HG02973 (cell line): ENCODE data around the gene LRRC19.
A peak's percentile ranks its signal among the peaks of the same experiment; 100 is the strongest.

Experiments
- ATAC-seq: cut with Tn5 transposase; IDR thresholded peaks from one replicate; pipeline ENCODE4 v1.9.1; 2021; ENCODE audit warnings: moderate library complexity; ENCODE audit not compliant: unreplicated experiment

LRRC19 gene

DNA sequence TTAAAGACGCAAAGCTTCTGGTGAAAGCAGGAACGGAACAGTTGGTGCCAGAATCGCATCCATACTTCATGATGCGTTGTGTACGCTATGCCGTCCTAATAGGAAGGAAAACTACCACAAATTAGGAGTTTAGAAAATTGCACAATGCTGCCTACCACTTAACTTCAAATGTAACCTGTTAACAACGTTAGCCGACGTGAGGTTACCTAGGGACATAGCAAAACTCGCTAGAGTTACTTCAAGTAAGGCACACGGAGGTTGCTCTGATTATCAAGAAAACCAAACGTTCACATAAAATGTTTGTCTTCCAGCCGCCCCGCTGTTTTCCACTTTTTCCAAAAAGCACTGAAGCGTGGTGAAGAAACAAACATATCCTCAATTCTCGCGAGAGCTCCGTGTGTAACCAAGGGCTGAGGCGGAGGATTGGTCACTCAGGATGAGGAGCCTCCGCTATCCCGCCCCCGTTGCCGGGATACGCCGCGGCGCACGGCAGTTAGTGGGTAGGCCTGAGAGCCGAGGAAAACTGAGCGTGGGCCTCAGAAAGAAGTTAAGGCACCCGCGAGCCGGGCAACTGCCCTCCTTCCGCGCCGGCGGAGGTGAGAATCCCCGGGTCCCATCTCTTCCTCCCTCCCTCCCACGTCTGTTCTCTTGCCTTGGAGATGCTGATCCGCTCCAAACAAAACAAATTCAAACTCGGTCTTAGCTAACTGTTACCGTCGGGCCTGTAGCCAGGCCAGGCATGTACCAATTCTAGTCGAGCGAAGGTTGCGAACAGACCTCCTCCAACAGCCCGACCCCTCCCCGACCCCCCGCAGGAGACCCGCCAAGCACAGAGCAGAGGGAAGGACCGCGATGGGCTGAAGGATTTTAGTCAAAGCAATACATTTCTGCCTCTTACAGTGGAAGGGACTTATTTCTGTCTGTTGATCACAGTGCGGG is 49.3 kb downstream of the LRRC19 start, which contains the start of gene IFT74:
Gene IFT74 (plus strand): TSS at position 492 of the 939 bp plus-strand sequence. CDS start 5,556 bp downstream, outside the sequence.
- peak; percentile 95 for ATAC-seq

DNA sequence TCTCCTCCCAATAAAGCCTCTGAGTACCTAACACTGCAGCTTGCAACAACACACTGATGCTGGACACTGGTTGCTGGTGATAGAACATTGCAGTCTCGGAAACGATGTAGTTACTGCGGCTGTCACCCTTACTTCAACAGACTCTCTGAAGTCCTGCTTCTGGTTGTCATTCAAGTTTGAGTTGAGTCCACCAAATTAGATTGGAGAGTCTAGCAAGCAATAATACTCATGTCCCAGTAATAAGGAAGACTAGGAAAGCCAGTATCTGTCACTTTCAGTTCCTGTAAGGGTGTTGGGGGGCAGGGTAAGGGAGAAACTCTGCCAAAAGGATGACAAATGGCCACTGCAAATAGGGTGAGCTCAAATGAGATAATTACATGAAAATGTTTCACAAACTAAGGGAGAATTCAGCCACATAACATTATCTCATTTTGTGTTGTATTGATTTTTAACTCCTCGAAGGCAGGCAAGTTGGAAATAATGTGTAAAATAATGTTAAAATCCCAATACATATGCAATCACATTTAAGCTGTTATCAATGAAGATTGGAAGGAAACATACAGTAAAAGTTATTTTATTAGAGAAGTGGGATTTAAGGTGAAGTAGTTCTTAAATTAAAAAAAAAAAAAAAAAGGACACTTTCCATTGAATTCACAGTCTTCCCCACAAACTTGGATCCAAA is 50.1 kb downstream of the LRRC19 start:
- peak; percentile 28 for ATAC-seq

DNA sequence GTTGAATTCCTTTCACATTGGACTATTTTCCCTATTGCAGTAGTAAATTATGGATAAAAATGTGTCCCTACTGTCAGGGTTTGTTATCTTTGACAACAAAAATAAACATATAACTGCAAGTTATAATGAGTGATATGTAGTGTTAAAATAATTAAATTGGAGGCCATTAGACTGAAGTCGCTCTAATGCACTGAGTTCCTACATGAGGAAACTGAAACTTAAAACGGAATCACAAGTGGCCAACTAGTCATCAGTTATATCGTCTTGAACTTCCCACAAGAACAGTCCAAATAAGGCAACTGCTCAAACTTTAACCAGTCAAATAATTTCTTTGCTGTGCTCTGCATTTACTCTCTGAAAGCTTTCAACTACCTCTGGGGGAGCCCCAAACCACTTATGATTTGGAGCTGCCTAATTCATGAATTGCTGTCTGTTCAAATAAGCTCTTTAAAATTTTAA is 51.4 kb downstream of the LRRC19 start:
- no peak for ATAC-seq

DNA sequence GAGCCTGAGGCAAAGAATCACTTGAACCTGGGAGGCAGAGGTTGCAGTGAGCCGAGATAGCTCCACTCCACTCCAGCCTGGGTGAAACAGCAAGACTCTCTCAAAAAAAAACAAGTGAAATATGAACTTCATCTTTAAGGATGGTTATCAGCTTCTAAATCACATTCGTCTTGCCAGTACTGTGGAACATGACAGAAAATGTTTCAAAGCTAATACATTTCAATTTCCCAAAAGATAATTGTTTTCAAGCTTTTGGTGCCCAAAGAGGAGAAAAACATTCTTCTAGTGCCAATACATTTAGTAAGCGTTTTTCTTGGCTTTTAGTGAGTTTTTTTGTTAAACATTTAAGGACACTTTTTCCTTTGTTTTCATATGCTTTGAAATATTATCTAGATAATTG is 53.7 kb downstream of the LRRC19 start:
- ATAC-seq: no peak

DNA sequence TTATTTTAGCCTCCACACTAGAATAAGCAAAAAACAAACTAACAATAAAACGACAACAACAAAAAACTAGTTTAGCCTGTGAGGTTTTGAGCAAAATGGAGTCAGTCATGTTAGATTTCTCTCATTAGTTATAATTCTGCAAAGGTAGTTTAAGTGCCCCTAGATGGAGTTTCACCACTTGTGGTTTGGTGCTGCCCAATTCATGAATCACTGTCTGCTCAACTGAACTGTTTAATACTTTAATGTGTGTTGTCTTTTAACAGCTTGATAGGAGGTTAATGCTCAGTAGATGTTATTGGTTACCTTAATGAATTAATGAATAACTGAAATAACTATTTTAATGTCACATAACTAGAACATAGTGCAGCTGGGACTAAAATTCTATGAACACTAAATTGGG is 55.0 kb downstream of the LRRC19 start:
- ATAC-seq: no peak

DNA sequence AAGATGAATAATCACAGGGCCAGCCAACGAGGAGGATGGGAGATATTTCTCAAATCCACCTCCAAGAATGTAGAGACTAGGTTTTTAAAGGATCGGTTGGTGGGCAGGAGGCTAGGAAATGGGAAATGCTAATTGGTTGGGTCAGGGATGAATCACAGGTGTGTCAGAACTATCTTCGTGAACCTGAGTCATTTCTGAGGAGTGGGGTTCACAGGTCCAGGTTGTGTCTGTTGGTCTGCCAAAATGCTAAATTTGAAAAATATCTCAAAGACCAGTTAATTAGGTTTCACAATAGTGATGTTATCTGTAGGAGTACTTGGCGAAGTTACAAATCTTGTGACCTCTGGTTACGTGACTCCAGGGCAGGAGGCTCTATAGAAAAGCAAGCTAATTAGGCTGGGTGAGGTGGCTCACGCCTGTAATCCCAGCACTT is 55.8 kb downstream of the LRRC19 start:
- ATAC-seq: no peak

DNA sequence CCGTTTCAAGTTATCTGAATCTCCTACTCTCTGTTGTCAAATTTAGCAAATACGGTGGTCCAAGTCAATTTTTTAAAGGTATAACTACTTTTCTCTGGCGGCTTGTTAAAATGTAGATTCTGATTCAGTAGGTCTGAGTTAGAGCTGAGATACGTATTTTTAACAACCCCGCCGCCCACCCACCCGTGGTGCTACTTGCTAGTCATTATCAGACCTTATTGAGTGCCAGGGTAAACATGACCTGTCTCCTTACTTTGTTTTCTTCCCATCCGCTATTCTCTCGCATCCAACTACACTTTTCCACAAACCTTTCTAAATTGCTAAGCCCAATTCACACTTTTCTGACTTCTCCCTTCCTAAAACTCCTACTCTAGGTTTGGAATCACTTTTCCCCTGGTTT is 57.7 kb downstream of the LRRC19 start:
- ATAC-seq: no peak

DNA sequence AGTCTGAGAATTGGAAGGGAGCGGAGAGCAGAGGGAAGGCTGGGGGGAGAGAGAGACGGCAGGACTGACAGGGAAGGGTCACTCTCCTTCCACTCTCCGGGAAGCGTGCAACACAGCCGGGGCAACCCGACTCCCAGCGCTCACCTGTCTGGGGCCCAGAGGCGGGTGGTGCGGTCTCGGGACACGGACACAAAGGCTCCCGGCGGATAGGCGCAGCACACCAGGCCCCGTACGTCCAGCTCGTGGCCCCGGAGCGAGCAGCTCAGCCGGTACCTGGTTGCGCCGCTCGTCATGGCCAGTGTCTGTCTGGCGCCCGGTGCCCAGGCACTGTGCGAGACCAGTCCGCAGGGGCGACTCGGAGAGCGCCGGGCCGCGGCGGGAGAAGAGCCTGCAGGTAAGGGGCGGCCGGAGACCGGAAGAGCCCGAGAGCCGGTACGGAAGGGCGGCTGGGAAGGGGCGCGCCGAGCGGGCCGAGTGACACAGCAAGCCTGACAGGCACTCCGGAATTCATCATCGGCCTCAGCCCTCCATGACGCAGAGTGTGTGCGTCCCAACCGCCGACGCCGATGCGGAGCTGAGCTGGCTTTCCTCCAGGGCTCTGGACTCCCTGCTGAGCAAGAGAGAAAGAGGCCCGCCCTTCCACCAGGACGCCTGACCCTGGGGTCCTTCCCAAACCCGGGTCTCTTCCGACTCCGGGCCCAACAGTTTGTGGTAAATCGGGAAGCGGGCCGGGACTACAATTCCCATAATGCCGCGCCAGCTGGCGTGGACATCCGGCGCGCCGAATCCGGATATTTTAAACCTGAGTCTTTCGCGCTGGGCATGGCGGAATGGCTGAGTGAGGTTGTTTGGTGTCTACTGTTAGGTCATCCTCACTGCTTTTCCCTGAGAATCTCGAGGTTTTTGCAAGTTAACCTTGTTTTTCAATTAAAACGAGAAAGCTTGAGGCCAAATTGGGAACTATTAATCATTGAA is 58.4 kb downstream of the LRRC19 start, which contains the start of gene PLAA:
Gene PLAA (minus strand): TSS at position 490 of the 975 bp plus-strand sequence. CDS start 197 bp downstream, at position 293.
- peak; percentile 98 for ATAC-seq

DNA sequence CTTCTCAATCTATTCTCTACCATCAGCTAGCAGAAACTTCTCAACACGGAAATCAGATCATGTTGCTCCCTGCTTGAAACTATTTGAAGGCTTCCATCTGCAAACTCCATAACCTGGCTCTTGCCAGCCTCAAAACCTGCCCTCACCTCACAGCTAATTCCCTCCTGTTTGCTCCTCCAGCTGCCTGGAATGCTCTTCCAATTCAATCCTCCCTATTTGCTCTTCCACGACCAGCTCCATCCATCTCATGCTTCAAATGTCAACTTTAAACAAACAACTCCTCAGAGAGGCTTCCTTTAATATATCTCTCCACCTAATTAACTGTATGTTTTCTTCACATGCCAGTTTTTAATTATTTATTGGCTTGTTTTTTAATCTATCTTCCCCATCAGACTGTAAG is 59.9 kb downstream of the LRRC19 start:
- no peak for ATAC-seq
